GM13976 (cell line): ENCODE data around the gene NCR1.
"Not testable (repeated sequence)": the region's sequence is repeated elsewhere in the genome, so short reads cannot be mapped to it uniquely, and the experiment has no call there.

Experiments used
- DNase-seq: peaks from one replicate; pipeline ENCODE4 v3.0.0; 2012; ENCODE audit warnings: low spot score
- CTCF ChIP-seq: IDR thresholded peaks from 2 replicates; pipeline ENCODE4 v1.5.1; 2012; ENCODE audit warnings: borderline replicate concordance, mild to moderate bottlenecking; ENCODE audit not compliant: insufficient read depth; ENCODE audit errors: extremely low read depth, missing control alignments, control extremely low read depth
- in situ Hi-C: fragments of 300-500 bp; cut with MboI; formaldehyde crosslinking; loops from one replicate; pipeline ENCODE4 v1.12.0; 2022; ENCODE audit warnings: low sequenced_read_pairs, mixed read lengths, inconsistent platforms; ENCODE audit not compliant: unreplicated experiment

NCR1 gene

GRCh38 chr19:54881884-54882283 is 24.1 kb upstream of the NCR1 start:
- DNase-seq = no peak
- in situ Hi-C loops = no loop called here
- no peak for TF ChIP-seq CTCF

GRCh38 chr19:54882758-54883157 is 23.2 kb upstream of the NCR1 start:
- in situ Hi-C loops = no loop called here
- TF ChIP-seq CTCF = peak; percentile 13
- peak; percentile 72 for DNase-seq

GRCh38 chr19:54883228-54883627 is 22.7 kb upstream of the NCR1 start:
- no peak for DNase-seq
- no peak for TF ChIP-seq CTCF
- in situ Hi-C loops = no loop called here

GRCh38 chr19:54888239-54888638 is 17.7 kb upstream of the NCR1 start:
- no peak for TF ChIP-seq CTCF
- in situ Hi-C loops = no loop called here

GRCh38 chr19:54889566-54889965 is 16.4 kb upstream of the NCR1 start:
- DNase-seq = no peak
- in situ Hi-C loops = no loop called here
- TF ChIP-seq CTCF = no peak

More at GRCh38 chr19:54888239-54888638, 17.7 kb upstream of the NCR1 start:
- no peak for DNase-seq

- no peak for DNase-seq
- in situ Hi-C loops = no loop called here
- no peak for TF ChIP-seq CTCF
Observed at GRCh38 chr19:54893406-54893805, 12.5 kb upstream of the NCR1 start.

- in situ Hi-C loops = not testable (repeated sequence)
Observed at GRCh38 chr19:54894106-54894505, 11.8 kb upstream of the NCR1 start.

GRCh38 chr19:54896036-54896435 is 9.9 kb upstream of the NCR1 start:
- in situ Hi-C loops = no loop called here
- DNase-seq = no peak
- TF ChIP-seq CTCF = no peak

More at GRCh38 chr19:54894106-54894505, 11.8 kb upstream of the NCR1 start:
- not testable (repeated sequence) for DNase-seq

- DNase-seq, in situ Hi-C loops: not testable (repeated sequence)
Observed at GRCh38 chr19:54898685-54899084, 7.3 kb upstream of the NCR1 start.

- in situ Hi-C loops = loop anchor here (25.0 kb wide), 1 partner anchor 412 kb away; no protein-coding TSS in a partner anchor
- DNase-seq = not testable (repeated sequence)
Observed at GRCh38 chr19:54899646-54900045, 6.3 kb upstream of the NCR1 start.

- DNase-seq = not testable (repeated sequence)
- in situ Hi-C loops = loop anchor here (25.0 kb wide), 1 partner anchor 414 kb away; no protein-coding TSS in a partner anchor
Observed at GRCh38 chr19:54901153-54901552, 4.8 kb upstream of the NCR1 start.
